A549 (cell line): ENCODE measurements around the gene WWP2.

Experiments used
- CBX2 ChIP-seq: fragments of 200-600 bp; sonication (generic); IDR thresholded peaks from 2 replicates; pipeline ENCODE4 v1.6.1; 2016; ENCODE audit warnings: low read depth, mild to moderate bottlenecking, borderline replicate concordance
- CTCF ChIP-seq: fragments of >200 bp; sonication (Bioruptor Twin); formaldehyde crosslinking; IDR thresholded peaks from 3 replicates; pipeline ENCODE4 v1.5.1; 2016
- ELK1 ChIP-seq: fragments of 150-350 bp; IDR thresholded peaks from 2 replicates; pipeline ENCODE4 v1.6.1; 2014; ENCODE audit warnings: low read depth, mild to moderate bottlenecking, low read length
- ESRRA ChIP-seq: fragments of 150-350 bp; IDR thresholded peaks from 2 replicates; pipeline ENCODE4 v1.6.1; 2014; ENCODE audit warnings: mild to moderate bottlenecking, low read length, borderline replicate concordance
- HMGXB4 ChIP-seq: fragments of 250-450 bp; sonication (Bioruptor Pico); IDR thresholded peaks from 2 replicates; pipeline ENCODE4 v1.5.0; 2021; ENCODE audit warnings: mild to moderate bottlenecking, moderate library complexity, borderline replicate concordance
- HOXB5 ChIP-seq: fragments of 250-450 bp; sonication (Bioruptor Pico); IDR thresholded peaks from 2 replicates; pipeline ENCODE4 v1.5.0; 2020; ENCODE audit warnings: mild to moderate bottlenecking, moderate library complexity
- MAFK ChIP-seq: fragments of 450-650 bp; IDR thresholded peaks from 2 replicates; pipeline ENCODE4 v1.6.1; 2014; ENCODE audit not compliant: partially characterized antibody
- MYC ChIP-seq: IDR thresholded peaks from 2 replicates; pipeline ENCODE4 v1.6.1; 2012; ENCODE audit warnings: mild to moderate bottlenecking, inconsistent platforms, low read length, improper control_type of control experiment, borderline replicate concordance
- NPAS2 ChIP-seq: fragments of 250-450 bp; sonication (Bioruptor Pico); IDR thresholded peaks from 2 replicates; pipeline ENCODE4 v1.8.0; 2022; ENCODE audit warnings: mild to moderate bottlenecking, moderate library complexity, borderline replicate concordance
- POLR2A ChIP-seq: IDR thresholded peaks from 2 replicates; pipeline ENCODE4 v1.6.1; 2012; ENCODE audit warnings: mild to moderate bottlenecking, low read length
- POLR2AphosphoS2 ChIP-seq: conservative IDR thresholded peaks from 2 replicates; pipeline ENCODE4 v1.6.1; 2012; ENCODE audit warnings: low read length, improper control_type of control experiment, inconsistent platforms
- RARB ChIP-seq: fragments of 250-450 bp; sonication (Bioruptor Pico); IDR thresholded peaks from 2 replicates; pipeline ENCODE4 v1.8.0; 2021; ENCODE audit warnings: mild to moderate bottlenecking, moderate library complexity
- REST ChIP-seq: fragments of 200-600 bp; sonication (generic); IDR thresholded peaks from 2 replicates; pipeline ENCODE4 v1.6.1; 2016; ENCODE audit warnings: antibody characterized with exemption, mild to moderate bottlenecking, moderate library complexity

GRCh38 chr16:69836257-69836656 lies 74.1 kb downstream of the WWP2 start:
- TF ChIP-seq CTCF, result no peak
- TF ChIP-seq RARB, result no peak
- TF ChIP-seq POLR2A, result no peak
- no peak for TF ChIP-seq MYC
- TF ChIP-seq ELK1, result no peak
- no peak for TF ChIP-seq MAFK
- no peak for TF ChIP-seq POLR2AphosphoS2
- TF ChIP-seq HMGXB4, result no peak
- TF ChIP-seq CBX2, result no peak
- no peak for TF ChIP-seq HOXB5 (CRISPR knock-in tag)
- TF ChIP-seq ESRRA, result no peak
- TF ChIP-seq NPAS2 (CRISPR knock-in tag), result no peak
- TF ChIP-seq REST, result no peak
